ENCODE results near the gene TAB2.

Gene TAB2

DNA sequence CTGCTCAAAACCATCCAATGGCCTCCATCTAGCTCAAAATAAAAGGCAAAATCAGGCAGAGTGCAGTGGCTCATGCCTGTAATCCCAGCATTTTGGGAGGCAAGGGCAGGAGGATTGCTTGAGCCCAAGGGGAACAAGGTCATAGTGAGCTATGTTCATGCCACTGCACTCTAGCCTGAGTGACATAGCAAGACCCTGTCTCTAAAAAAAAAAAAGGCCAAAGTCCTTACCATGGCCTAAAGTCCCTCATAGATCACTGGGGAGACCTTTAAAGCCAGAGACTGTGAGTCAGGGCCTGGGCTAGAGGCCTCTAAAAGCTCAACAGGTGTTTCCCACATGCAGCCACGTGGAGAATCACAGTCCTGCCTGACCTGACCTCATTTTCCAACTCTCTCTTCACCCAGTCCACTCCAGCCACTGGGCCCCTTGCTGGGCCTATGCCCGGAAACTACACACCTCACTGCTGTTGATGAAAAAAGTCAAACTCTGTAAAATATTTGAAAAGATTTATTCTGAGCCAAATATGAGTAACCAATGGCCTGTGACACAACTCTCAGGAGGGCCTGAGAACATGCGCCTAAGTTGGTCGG lies 28.2 kb upstream of the TAB2 start:
- no peak for DNase-seq (ENCODE audit: low spot score)
- TF ChIP-seq, protein P1, sequence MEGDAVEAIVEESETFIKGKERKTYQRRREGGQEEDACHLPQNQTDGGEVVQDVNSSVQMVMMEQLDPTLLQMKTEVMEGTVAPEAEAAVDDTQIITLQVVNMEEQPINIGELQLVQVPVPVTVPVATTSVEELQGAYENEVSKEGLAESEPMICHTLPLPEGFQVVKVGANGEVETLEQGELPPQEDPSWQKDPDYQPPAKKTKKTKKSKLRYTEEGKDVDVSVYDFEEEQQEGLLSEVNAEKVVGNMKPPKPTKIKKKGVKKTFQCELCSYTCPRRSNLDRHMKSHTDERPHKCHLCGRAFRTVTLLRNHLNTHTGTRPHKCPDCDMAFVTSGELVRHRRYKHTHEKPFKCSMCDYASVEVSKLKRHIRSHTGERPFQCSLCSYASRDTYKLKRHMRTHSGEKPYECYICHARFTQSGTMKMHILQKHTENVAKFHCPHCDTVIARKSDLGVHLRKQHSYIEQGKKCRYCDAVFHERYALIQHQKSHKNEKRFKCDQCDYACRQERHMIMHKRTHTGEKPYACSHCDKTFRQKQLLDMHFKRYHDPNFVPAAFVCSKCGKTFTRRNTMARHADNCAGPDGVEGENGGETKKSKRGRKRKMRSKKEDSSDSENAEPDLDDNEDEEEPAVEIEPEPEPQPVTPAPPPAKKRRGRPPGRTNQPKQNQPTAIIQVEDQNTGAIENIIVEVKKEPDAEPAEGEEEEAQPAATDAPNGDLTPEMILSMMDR (IDR thresholded peaks at IDR 0.05; ENCODE audit: extremely low read depth, insufficient read depth, missing control alignments), result no peak
- in situ Hi-C loops (cut with MboI; ENCODE audit: low pct_unique_long_range_greater_than_20kb, low sequenced_read_pairs, unreplicated experiment), result no loop called here

DNA sequence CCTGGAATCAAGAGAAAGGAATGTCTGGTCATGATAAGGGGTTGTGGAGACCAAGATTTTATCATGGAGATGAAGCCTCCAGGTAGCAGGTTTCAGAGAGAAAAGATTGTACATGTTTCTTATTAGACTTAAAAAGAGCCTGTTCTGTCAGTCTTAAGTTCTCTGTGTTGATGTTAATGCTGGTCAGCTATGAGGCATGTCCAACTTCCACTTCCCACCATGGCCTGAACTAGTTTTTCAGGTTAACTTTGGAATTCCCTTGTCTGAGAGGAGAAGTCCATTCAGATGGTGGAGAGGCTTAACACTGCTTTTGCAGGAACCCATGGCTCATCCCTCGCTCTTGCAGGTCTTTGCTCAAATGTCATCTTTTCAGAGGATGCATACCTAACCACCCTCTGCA lies 27.5 kb upstream of the TAB2 start:
- DNase-seq (ENCODE audit: low spot score), result no peak
- in situ Hi-C loops (cut with MboI; ENCODE audit: low pct_unique_long_range_greater_than_20kb, low sequenced_read_pairs, unreplicated experiment), result no loop called here
- TF ChIP-seq, protein P1 (IDR thresholded peaks at IDR 0.05; ENCODE audit: extremely low read depth, insufficient read depth, missing control alignments), result no peak

DNA sequence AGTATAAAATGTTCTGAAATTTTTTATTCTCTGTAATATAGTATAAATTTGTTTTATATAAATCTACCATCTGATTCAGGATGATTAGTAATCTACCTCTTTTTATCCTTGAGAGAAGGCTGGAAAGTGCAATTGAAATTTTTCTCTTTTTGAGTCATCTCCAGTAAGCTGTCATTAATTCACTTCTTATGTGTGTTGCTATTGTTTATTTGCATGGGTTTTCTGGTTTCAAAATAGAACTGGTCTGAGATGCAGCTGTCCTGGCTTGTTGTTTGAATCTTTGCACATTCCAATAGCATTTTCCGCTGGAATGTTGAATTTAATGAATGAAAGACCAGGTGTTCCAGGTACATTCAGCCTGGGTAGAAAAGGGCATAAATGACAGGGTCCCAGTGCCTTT lies 24.3 kb upstream of the TAB2 start:
- DNase-seq (ENCODE audit: low spot score), result no peak
- TF ChIP-seq, protein P1 (IDR thresholded peaks at IDR 0.05; ENCODE audit: extremely low read depth, insufficient read depth, missing control alignments), result no peak
- in situ Hi-C loops (cut with MboI; ENCODE audit: low pct_unique_long_range_greater_than_20kb, low sequenced_read_pairs, unreplicated experiment), result no loop called here

DNA sequence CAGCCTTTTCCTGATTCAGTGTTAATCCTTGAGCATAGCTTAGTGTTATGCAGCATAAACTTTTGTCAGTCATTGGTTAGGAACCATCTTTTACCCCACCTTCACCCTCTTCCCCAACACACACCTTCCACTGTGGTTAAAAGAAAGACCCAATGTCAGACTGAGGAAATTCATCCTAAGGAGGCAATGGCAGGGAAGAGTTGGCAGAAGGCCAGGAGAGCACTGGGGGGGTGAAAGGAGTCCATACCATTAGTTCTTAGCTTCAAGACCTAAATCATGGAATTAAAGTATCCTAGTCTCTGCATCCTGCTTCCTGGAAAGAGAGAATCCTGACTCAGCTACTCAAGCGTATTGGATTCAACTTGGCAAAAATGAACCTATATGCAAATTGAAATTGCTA lies 16.9 kb upstream of the TAB2 start:
- no peak for DNase-seq (ENCODE audit: low spot score)
- in situ Hi-C loops (cut with MboI; ENCODE audit: low pct_unique_long_range_greater_than_20kb, low sequenced_read_pairs, unreplicated experiment), result no loop called here
- TF ChIP-seq, protein P1 (IDR thresholded peaks at IDR 0.05; ENCODE audit: extremely low read depth, insufficient read depth, missing control alignments), result no peak

DNA sequence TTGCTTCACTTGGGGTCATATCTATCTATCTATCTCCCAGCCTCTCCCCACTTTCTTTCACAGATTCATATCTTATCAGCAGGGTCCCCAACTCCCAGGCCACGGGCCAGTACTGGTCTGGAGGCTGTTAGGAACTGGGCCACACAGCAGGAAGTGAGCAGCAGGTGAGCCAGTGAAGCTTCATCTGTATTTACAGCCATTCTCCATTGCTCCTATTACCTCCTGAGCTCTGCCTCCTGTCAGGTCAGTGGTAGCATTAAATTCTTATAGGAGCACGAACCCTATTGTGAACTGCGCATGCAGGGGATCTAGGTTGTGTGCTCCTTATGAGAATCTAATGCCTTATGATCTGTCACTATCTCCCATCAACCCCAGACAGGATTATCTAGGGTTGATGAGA lies 14.8 kb upstream of the TAB2 start:
- TF ChIP-seq, protein P1 (IDR thresholded peaks at IDR 0.05; ENCODE audit: extremely low read depth, insufficient read depth, missing control alignments), result no peak
- no peak for DNase-seq (ENCODE audit: low spot score)
- in situ Hi-C loops (cut with MboI; ENCODE audit: low pct_unique_long_range_greater_than_20kb, low sequenced_read_pairs, unreplicated experiment), result no loop called here

DNA sequence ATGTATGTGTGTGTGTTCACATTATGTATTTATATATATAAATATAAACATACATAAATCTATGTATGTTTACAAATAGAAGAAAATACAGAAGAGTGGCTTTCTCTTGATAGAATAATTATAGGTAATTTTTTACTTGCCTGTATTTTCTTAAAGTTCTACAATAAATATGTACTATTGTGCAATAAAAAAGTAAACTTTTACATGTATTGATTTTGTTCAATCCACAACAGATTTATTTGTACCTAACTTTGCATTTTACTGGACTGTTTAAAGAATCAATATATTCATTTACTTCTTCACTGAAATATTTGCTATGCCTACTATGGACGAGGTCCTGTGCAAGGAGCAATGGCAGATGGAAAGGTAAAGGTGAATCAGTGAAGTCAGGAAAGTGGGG lies 14.0 kb upstream of the TAB2 start:
- TF ChIP-seq, protein P1 (IDR thresholded peaks at IDR 0.05; ENCODE audit: extremely low read depth, insufficient read depth, missing control alignments), result no peak
- in situ Hi-C loops (cut with MboI; ENCODE audit: low pct_unique_long_range_greater_than_20kb, low sequenced_read_pairs, unreplicated experiment), result no loop called here

DNA sequence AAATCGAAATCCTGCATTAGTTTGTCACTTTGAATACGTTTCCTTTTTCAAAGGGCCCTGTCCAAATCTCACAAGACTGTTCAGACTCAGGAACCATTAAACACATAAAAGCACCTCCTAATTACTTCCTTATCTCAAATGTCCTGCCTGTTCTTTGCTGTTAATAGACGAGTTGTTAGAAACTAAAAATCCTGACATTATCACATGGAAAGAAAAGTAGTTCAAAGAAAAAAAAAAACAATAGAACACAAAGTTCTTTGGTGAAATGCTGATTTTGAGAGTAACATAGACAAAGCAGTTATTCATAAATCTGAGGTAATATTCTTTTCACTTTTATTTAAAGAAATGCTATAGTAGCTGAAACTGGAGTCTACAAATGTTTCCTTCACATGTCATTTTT lies 12.1 kb upstream of the TAB2 start:
- DNase-seq (ENCODE audit: low spot score), result no peak
- TF ChIP-seq, protein P1 (IDR thresholded peaks at IDR 0.05; ENCODE audit: extremely low read depth, insufficient read depth, missing control alignments), result no peak
- in situ Hi-C loops (cut with MboI; ENCODE audit: low pct_unique_long_range_greater_than_20kb, low sequenced_read_pairs, unreplicated experiment), result no loop called here

More for the DNA sequence above, 14.0 kb upstream of the TAB2 start:
- no peak for DNase-seq (ENCODE audit: low spot score)
